GM19043 (cell line): ENCODE measurements around the gene ROBO2.
A peak's percentile ranks its signal among the peaks of the same experiment; 100 is the strongest.

Source experiments
- ATAC-seq: cut with Tn5 transposase; IDR thresholded peaks from one replicate; pipeline ENCODE4 v1.9.1; 2021; ENCODE audit warnings: low read depth; ENCODE audit not compliant: unreplicated experiment

The ROBO2 gene

DNA sequence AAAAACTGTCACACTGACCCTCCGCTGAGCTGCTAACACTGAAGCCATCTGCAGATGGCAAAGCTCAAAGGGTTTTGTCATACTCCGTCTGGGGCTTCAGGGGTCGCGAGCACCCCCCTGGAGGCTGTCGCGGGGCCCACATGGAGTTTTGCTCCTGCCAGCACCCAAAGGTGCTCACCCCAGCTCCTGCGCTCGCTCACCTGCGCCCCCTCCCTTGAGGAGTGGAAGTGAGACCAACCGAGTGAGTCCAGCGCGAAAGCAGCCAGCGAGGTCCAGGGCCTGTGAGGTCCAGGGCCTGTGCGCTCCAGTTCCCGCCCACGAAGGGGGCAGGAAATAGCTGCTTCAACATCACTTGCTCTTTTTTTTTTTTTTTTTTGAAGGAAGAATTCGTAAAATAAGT, 208.5 kb downstream of the ROBO2 start:
- ATAC-seq = no peak

DNA sequence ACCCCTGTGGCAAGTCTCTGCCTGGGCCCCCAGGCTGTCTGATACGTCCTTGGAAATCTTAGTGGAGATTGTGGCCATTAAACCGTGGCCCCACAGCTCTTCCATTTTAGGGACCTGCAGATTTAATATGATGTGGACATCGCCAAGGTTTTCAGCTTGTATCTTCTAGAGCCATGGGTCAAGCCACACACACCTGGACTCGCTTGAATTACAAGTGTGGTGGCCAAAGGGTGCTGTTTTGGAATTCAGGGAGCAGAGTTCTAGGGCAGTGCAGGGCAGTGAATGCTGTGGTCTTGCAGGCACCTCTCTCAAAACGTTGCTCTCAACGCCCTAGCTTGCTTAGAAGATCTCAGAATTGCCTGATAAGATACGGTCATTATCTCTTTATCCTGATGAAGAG, 211.2 kb downstream of the ROBO2 start:
- ATAC-seq = no peak

DNA sequence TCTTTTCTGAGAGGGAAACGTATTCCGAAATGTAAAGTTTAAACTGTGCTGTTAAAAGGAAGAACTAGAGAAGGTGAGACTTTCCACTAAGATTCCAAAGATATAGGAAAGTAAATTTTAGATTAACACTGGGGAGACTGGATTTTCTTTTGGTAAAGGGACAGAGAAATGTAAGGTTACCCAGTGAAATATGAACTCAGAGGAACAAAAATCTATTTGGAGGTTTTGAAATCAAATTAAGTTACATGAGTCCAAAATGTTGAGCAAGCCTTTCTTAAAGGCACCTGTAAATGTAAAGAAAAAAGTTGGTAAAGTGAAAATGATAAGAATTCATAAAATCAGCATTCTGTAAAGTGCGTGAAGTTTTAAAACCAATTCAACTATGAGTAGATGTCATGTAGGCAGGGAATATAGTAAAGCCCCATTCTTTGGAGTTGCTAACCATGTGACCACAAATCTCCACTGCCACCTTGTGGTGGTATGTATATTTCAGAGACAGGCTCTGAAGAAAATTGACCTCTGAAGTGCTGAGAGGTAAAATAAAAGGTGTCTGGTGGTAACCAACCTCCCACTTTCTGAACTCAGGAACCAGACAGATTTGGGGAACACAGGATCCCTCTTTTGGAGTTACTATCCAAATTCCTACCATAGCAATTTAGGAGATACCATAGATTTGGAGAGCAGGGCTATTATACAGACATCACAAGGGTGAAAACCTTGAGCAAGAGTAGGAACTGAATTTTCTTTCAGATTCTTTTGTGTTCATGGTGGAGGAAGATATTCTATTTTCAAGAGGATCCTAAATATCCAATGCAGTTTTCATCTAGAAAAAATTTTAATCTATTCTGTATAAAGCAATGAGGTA, 215.3 kb downstream of the ROBO2 start:
- peak; percentile 77 for ATAC-seq

DNA sequence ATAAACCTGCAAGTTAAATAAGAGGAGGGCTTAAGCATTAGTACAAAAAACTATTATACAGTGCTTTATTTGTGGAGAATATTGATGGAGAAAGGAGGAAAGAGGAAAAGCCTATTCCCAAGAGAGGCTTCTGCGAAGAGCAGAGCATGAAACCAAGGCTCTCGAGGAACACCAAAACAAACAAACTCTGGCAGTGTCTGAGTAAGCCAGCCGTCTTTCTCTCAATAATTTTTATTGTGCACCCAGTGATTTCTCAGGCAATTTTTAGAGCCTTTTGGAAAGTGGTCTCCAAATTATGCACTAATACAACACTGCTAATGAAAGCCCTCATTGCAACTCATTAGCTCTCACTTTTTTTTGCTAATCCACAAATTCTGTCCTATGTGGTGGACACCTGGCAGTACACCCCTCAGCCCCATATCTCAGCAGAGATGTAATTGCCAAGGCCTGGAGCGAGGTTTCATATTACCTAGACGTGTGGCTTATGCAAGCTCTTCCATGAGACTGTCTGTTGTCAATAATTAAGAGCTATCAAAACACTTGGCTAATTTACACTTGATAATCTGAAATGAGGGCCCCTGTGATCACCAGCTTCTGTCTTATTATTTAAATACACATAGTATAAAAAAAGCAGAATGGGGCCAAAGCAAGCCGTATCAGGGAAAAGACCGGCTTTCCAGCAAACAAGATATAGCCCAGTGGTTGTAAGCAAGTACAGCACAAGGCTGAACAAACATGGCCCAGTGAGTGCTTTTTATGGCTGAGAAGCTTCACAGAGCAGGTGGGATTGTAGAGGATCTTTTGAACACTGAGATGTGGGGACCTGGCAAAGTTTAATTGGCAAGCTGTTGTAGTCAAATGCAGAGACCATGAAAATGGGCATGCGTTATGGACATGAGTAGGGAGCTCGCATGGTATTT, 216.9 kb downstream of the ROBO2 start:
- ATAC-seq = no peak

DNA sequence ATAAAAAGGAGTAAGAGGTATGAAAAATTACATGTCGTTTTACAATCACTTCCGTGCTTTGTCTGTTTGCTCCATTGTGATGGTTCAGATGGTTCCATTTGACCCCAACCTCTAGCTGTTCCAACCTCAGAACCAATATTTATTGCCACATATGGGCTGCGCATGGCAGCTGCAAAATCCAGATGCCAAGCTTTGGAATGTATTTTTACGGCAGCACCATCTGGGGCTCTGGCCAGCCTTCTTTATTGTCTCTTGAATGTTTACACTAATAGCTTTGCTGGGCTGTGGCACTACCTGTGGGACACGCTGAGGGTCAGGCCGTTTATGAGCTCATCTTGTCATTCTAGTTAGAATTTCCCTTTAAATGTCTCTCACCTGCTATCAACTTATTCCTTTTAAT, 219.8 kb downstream of the ROBO2 start:
- ATAC-seq = no peak

- no peak for ATAC-seq
These were observed 222.5 kb downstream of the ROBO2 start for GRCh38 chr3:77262361-77262760.

DNA sequence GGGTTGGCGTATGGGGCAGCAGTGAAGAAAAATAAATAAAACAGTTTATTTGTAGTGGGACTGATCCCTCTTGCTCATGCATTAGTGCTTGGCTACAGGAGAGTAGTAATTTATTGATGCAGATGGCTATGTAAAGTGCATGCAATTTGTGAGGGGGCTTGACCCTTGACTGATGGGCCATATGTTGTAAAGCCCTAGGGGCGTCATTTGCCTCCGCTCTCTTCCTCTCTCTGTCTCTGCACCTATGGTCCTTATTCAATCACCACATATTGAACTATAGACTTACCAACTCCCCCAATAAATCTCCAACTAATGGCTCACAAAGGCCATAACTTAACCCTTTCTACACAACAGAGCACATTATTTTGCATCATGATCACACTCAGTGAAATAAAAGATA, 227.7 kb downstream of the ROBO2 start:
- no peak for ATAC-seq

- ATAC-seq = no peak
These were observed 231.4 kb downstream of the ROBO2 start for GRCh38 chr3:77271306-77271705.

GRCh38 chr3:77271711-77272110, 231.8 kb downstream of the ROBO2 start:
- no peak for ATAC-seq

DNA sequence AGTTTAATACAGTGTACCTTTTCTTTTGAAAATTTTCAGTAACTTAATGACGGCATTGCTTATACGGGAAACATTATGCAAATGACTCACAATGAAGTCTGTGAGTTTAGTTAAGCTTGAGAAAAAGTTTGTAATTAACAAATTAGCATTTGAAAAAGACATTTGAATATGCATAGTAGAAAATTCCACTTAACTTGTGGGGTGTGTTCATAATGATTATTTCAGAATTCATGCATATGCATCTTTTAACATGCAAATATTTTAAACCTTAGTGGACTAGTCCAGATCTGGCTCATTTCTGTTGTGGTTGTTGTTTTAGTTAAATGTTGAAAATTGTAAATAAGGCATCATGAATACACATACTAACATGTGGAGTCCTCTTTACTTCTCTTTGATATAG, 239.4 kb downstream of the ROBO2 start:
- ATAC-seq = no peak

- no peak for ATAC-seq
These were observed 241.8 kb downstream of the ROBO2 start for GRCh38 chr3:77281721-77282120.

DNA sequence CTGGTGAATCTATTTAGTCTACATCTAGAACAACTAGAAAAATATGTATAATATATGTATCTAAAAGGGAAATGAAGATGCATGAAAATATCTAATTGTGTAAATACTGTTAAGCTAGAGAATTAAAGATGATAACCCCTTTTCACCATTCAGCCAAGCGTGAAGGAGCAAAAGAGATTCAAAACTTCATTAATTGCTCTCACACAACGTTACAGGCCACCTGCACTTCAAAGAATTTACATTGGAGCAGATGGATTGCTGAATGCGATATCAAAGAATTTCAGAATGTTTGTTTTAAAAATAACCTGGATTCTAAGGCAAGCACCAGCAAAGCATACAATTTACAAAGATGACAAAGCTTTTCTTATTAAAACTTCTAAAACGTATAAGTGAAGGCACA, 243.2 kb downstream of the ROBO2 start:
- ATAC-seq = no peak

DNA sequence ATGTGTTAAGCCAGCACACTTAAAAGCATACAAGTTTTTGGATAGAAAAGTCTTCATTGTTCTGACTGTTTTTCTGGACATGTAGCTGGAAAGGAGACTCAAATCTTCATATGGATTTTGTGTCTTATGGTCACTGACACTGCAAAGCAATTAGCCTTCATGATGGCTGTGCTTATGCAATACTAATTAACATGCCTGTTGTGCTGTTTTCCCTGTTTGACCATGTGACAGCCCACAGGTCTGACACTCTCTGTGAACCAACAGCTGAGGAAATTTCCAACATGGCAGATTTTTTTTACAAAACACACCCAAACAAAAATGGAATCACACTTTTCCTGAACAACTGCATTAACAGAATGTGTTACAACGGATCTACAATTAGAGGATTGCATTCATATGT, 248.4 kb downstream of the ROBO2 start:
- no peak for ATAC-seq

GRCh38 chr3:77296527-77296926, 256.6 kb downstream of the ROBO2 start:
- ATAC-seq = no peak

DNA sequence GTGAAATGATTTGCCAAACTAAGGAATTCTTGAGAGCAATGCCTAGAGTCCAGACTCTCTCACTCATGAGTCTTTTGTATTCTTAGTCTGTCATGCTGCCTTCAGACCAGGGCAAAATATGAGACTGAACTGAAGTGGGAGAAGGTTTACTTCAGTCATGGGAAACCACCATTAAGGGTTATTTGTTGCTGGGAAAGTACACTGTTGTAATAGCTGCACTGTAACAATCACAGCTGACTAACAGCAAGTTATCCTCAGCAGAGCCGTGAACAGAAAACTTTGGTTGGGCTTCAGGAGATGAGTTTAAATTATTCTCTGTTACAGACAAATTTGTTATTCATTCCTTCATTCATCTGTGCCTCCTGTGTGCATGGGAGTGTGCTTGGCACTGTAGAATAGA, 258.5 kb downstream of the ROBO2 start:
- ATAC-seq = no peak

DNA sequence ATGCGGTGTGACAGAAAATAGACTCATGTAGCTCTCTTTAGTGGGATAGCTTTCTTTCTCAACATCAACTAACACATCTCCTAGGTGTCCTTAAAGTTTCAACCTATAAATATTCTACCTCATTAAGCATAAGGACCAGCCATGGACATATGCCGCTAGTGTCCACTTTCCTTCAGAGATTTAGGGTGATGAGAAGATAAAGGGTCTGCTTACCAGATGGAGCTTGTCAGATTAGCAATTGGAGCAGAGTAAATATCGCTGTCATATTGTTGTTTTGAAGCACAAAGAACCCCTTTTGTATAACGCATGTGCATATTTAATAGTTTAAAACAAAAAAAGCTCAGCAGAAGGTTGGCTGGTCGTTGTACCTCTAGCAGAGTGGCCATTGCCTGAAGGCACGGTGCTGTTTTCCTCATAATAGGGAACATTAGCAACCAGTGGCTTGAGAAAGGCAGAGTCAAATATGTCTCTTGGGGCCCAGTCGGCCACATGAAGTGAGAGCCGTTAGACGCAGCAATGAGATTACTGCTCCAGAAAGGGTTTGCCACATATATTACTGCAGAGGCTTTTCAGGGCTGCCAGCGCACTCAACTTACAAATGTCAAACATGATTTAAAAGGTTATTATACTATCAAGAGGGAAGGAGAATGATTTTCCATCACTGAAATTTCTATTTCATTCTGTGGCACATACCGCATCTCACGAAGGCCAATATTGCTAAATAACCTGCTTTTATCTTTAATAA, 264.2 kb downstream of the ROBO2 start:
- ATAC-seq = no peak

- ATAC-seq = no peak
These were observed 264.8 kb downstream of the ROBO2 start for GRCh38 chr3:77304700-77305021.

GRCh38 chr3:77309460-77309859, 269.6 kb downstream of the ROBO2 start:
- ATAC-seq = no peak

- no peak for ATAC-seq
These were observed 273.9 kb downstream of the ROBO2 start for GRCh38 chr3:77313843-77314242.

DNA sequence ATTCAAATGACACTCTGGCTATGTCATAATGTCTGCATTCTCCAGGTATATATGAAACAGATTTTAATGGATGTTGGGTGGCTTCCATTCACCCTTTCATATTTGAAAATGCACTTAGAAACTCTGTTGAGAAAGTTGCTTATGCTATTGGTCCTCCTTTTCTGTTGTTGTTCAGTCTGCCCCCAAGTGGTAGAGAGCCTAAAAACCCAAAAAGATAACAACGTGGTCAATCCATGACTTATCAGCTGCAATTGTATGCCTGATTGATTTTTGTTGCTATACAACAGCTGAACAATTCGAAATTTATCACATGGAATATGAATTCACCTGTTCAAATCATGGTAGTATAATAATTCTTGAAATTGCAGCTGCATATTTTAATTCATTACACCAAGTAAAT, 279.8 kb downstream of the ROBO2 start:
- no peak for ATAC-seq

GRCh38 chr3:77320514-77320913, 280.6 kb downstream of the ROBO2 start:
- ATAC-seq = no peak
